ENCODE results near the gene CHCHD5.

DNA sequence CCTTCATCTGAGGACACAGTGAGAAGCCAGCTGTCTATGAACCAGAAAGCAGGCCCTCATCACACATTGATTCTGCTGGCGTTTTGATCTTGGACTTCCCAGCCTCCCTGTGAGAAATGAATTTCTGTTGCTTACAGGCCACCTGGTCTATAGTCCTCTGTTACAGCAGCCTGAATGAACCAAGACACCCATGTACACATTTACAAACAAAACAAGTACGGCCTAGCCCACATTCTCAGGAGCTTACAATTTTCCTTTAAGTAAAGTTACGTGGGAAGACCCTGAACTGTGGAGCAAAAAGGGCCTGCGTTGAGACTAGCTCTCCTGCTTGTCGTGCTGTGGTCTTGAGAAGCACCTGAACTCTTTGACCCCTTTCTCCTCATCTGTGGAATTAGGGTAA is 49.3 kb downstream of the CHCHD5 start:
- TF ChIP-seq, protein P1, sequence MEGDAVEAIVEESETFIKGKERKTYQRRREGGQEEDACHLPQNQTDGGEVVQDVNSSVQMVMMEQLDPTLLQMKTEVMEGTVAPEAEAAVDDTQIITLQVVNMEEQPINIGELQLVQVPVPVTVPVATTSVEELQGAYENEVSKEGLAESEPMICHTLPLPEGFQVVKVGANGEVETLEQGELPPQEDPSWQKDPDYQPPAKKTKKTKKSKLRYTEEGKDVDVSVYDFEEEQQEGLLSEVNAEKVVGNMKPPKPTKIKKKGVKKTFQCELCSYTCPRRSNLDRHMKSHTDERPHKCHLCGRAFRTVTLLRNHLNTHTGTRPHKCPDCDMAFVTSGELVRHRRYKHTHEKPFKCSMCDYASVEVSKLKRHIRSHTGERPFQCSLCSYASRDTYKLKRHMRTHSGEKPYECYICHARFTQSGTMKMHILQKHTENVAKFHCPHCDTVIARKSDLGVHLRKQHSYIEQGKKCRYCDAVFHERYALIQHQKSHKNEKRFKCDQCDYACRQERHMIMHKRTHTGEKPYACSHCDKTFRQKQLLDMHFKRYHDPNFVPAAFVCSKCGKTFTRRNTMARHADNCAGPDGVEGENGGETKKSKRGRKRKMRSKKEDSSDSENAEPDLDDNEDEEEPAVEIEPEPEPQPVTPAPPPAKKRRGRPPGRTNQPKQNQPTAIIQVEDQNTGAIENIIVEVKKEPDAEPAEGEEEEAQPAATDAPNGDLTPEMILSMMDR (IDR thresholded peaks at IDR 0.05) = no peak
- no peak for TF ChIP-seq POLR2A (IDR thresholded peaks at IDR 0.05)
- TF ChIP-seq EP300 (IDR thresholded peaks at IDR 0.05) = no peak
